ENCODE results near the gene DENND2D.

DENND2D gene

GRCh38 chr1:111190931-111191451 lies 9.5 kb downstream of the DENND2D start:
- DNase-seq (ENCODE audit: low read depth, low spot score): no peak
- no peak overlapping the region for H3K4me3 ChIP-seq (ENCODE audit: low read length)

- no peak overlapping the region for H3K4me3 ChIP-seq (ENCODE audit: low read length)
- DNase-seq (ENCODE audit: low read depth, low spot score): no peak
These were observed 15.8 kb downstream of the DENND2D start for GRCh38 chr1:111184663-111185062.

GRCh38 chr1:111183308-111184069 lies 17.0 kb downstream of the DENND2D start:
- DNase-seq (ENCODE audit: low read depth, low spot score): no peak

GRCh38 chr1:111182052-111182451 lies 18.4 kb downstream of the DENND2D start:
- no peak for DNase-seq (ENCODE audit: low read depth, low spot score)

More at GRCh38 chr1:111183308-111184069, 17.0 kb downstream of the DENND2D start:
- H3K4me3 ChIP-seq (ENCODE audit: low read length): no peak overlapping the region

GRCh38 chr1:111179968-111180533 lies 20.4 kb downstream of the DENND2D start:
- no peak overlapping the region for H3K4me3 ChIP-seq (ENCODE audit: low read length)
- DNase-seq (ENCODE audit: low read depth, low spot score): no peak

More at GRCh38 chr1:111182052-111182451, 18.4 kb downstream of the DENND2D start:
- no peak overlapping the region for H3K4me3 ChIP-seq (ENCODE audit: low read length)

- DNase-seq (ENCODE audit: low read depth, low spot score): no peak
- H3K4me3 ChIP-seq (ENCODE audit: low read length): no peak overlapping the region
These were observed 23.8 kb downstream of the DENND2D start for GRCh38 chr1:111176678-111177077.

- no peak overlapping the region for H3K4me3 ChIP-seq (ENCODE audit: low read length)
- DNase-seq (ENCODE audit: low read depth, low spot score): no peak
These were observed 25.1 kb downstream of the DENND2D start for GRCh38 chr1:111175349-111175748.

- no peak overlapping the region for H3K4me3 ChIP-seq (ENCODE audit: low read length)
These were observed 26.4 kb downstream of the DENND2D start for GRCh38 chr1:111174070-111174469.

GRCh38 chr1:111172463-111172862 lies 28.0 kb downstream of the DENND2D start:
- DNase-seq (ENCODE audit: low read depth, low spot score): no peak
- no peak overlapping the region for H3K4me3 ChIP-seq (ENCODE audit: low read length)

More at GRCh38 chr1:111174070-111174469, 26.4 kb downstream of the DENND2D start:
- DNase-seq (ENCODE audit: low read depth, low spot score): no peak

GRCh38 chr1:111164151-111164550 lies 36.3 kb downstream of the DENND2D start:
- no peak overlapping the region for H3K4me3 ChIP-seq (ENCODE audit: low read length)
- no peak for DNase-seq (ENCODE audit: low read depth, low spot score)

- H3K4me3 ChIP-seq (ENCODE audit: low read length): no peak overlapping the region
- no peak for DNase-seq (ENCODE audit: low read depth, low spot score)
These were observed 37.1 kb downstream of the DENND2D start for GRCh38 chr1:111163363-111163762.

- H3K4me3 ChIP-seq (ENCODE audit: low read length): no peak overlapping the region
- DNase-seq (ENCODE audit: low read depth, low spot score): no peak
These were observed 38.0 kb downstream of the DENND2D start for GRCh38 chr1:111162488-111162880.

- DNase-seq (ENCODE audit: low read depth, low spot score): no peak
- no peak overlapping the region for H3K4me3 ChIP-seq (ENCODE audit: low read length)
These were observed 38.5 kb downstream of the DENND2D start for GRCh38 chr1:111161843-111162487.

- DNase-seq (ENCODE audit: low read depth, low spot score): no peak
These were observed 43.0 kb downstream of the DENND2D start for GRCh38 chr1:111157431-111157830.

GRCh38 chr1:111154021-111154999 lies 46.1 kb downstream of the DENND2D start:
- DNase-seq (ENCODE audit: low read depth, low spot score): no peak
- H3K4me3 ChIP-seq (ENCODE audit: low read length): no peak overlapping the region

More at GRCh38 chr1:111157431-111157830, 43.0 kb downstream of the DENND2D start:
- no peak overlapping the region for H3K4me3 ChIP-seq (ENCODE audit: low read length)

- DNase-seq (ENCODE audit: low read depth, low spot score): no peak
- H3K4me3 ChIP-seq (ENCODE audit: low read length): no peak overlapping the region
These were observed 48.6 kb downstream of the DENND2D start for GRCh38 chr1:111151838-111152237.

- no peak for DNase-seq (ENCODE audit: low read depth, low spot score)
- H3K4me3 ChIP-seq (ENCODE audit: low read length): no peak overlapping the region
These were observed 52.0 kb downstream of the DENND2D start for GRCh38 chr1:111148376-111148881.

GRCh38 chr1:111147948-111148347 lies 52.5 kb downstream of the DENND2D start:
- DNase-seq (ENCODE audit: low read depth, low spot score): no peak
- no peak overlapping the region for H3K4me3 ChIP-seq (ENCODE audit: low read length)

Measured in Jurkat, Clone E6-1 (cell line).